Ishikawa (cell line): ENCODE data around the gene ZDHHC24.

Experiments used
- CEBPB ChIP-seq: IDR thresholded peaks from 2 replicates; pipeline ENCODE4 v1.6.1; 2012
- CREB1 ChIP-seq: IDR thresholded peaks from 2 replicates; pipeline ENCODE4 v1.6.1; 2012; ENCODE audit warnings: low read depth
- EGR1 ChIP-seq: IDR thresholded peaks from 2 replicates; pipeline ENCODE4 v1.6.1; 2012
- EP300 ChIP-seq: IDR thresholded peaks from 2 replicates; pipeline ENCODE4 v1.6.1; 2012; ENCODE audit warnings: borderline replicate concordance
- FOXM1 ChIP-seq: IDR thresholded peaks from 2 replicates; pipeline ENCODE4 v1.6.1; 2012; ENCODE audit warnings: low read depth, borderline replicate concordance
- NFIC ChIP-seq: IDR thresholded peaks from 2 replicates; pipeline ENCODE4 v1.6.1; 2012
- RAD21 ChIP-seq: IDR thresholded peaks from 2 replicates; pipeline ENCODE4 v1.6.1; 2012; ENCODE audit warnings: low read depth
- TAF1 ChIP-seq: IDR thresholded peaks from 2 replicates; pipeline ENCODE4 v1.6.1; 2012; ENCODE audit warnings: low read depth, mild to moderate bottlenecking
- TCF12 ChIP-seq: IDR thresholded peaks from 2 replicates; pipeline ENCODE4 v1.6.1; 2012; ENCODE audit warnings: low read depth
- TEAD4 ChIP-seq: IDR thresholded peaks from 2 replicates; pipeline ENCODE4 v1.6.1; 2012
- YY1 ChIP-seq: IDR thresholded peaks from 2 replicates; pipeline ENCODE4 v1.6.1; 2012; ENCODE audit warnings: low read depth
- ZBTB7A ChIP-seq: IDR thresholded peaks from 2 replicates; pipeline ENCODE4 v1.6.1; 2012; ENCODE audit warnings: low read depth
- TF ChIP-seq, protein P1 (sequence below): IDR thresholded peaks from 2 replicates; pipeline ENCODE4 v1.6.1; 2012
- TF ChIP-seq, protein P2 (sequence below): IDR thresholded peaks from 2 replicates; pipeline ENCODE4 v1.6.1; 2012
- TF ChIP-seq, protein P3 (sequence below): IDR thresholded peaks from 2 replicates; pipeline ENCODE4 v1.6.1; 2012; ENCODE audit warnings: low read depth, mild to moderate bottlenecking

ZDHHC24 gene

DNA sequence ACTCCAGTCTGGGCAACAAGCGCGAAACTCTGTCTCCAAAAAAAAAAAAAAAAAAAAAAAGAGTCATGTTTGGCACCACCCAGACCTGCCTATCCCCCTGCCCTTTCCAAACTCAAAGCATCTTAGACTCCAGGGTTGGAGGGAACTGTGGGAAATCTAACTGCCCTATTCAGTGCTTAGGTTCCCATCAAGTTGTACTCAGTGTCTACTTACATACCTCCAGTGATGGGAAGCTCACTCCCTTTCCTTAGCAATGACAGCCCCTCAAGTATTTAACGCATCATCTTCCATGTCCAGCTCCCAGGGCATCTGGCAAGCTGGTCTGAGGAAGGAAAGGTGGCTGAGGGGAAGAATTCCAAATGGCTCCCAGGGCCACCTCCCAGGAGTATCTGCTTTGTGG is 3.8 kb upstream of the ZDHHC24 start:
- TF ChIP-seq CREB1 = no peak
- TF ChIP-seq, protein P1, sequence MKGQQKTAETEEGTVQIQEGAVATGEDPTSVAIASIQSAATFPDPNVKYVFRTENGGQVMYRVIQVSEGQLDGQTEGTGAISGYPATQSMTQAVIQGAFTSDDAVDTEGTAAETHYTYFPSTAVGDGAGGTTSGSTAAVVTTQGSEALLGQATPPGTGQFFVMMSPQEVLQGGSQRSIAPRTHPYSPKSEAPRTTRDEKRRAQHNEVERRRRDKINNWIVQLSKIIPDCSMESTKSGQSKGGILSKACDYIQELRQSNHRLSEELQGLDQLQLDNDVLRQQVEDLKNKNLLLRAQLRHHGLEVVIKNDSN = no peak
- TF ChIP-seq CEBPB = no peak
- no peak for TF ChIP-seq RAD21
- TF ChIP-seq TAF1 = no peak
- no peak for TF ChIP-seq TCF12
- TF ChIP-seq ZBTB7A = no peak

DNA sequence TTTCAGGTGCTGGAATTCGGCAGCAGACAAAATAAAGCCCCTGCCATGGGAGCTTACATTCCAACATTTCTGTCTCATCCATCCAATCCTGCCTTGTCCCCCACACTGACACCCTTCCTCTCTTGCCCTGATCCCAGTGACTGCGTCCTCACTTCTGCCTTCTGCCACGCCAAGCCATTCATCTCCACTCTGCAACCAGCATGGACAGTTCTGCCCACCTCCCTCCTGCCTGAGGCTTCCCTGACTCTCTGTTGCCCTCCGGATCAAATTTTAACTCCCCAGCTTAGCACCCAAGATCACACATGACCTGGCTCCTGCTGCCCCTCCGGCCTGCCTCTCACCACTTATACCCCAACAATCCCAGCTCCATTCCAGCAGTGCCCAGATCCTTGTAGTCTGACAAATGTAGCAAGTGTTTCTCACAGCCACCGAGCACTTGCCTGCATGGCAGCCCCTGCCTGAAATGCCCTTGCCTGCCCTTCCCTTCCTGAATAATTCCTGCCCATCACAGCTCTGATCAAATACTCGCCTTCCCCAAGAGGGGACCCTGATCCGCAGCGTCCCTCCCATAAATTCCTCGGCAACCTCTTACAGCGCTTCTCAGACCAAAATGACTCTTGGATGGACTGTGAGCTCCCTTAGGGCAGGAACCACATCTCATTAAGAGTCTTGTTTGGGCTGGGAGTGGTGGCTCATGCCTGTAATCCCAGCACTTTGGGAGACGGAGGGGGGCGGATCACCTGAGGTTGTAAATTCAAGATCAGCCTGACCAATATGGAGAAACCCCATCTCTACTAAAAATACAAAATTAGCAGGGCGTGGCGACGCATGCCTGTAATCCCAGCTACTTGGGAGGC is 3.2 kb upstream of the ZDHHC24 start:
- TF ChIP-seq, protein P2, sequence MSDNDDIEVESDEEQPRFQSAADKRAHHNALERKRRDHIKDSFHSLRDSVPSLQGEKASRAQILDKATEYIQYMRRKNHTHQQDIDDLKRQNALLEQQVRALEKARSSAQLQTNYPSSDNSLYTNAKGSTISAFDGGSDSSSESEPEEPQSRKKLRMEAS = no peak
- no peak for TF ChIP-seq NFIC
- no peak for TF ChIP-seq ZBTB7A
- TF ChIP-seq, protein P3, sequence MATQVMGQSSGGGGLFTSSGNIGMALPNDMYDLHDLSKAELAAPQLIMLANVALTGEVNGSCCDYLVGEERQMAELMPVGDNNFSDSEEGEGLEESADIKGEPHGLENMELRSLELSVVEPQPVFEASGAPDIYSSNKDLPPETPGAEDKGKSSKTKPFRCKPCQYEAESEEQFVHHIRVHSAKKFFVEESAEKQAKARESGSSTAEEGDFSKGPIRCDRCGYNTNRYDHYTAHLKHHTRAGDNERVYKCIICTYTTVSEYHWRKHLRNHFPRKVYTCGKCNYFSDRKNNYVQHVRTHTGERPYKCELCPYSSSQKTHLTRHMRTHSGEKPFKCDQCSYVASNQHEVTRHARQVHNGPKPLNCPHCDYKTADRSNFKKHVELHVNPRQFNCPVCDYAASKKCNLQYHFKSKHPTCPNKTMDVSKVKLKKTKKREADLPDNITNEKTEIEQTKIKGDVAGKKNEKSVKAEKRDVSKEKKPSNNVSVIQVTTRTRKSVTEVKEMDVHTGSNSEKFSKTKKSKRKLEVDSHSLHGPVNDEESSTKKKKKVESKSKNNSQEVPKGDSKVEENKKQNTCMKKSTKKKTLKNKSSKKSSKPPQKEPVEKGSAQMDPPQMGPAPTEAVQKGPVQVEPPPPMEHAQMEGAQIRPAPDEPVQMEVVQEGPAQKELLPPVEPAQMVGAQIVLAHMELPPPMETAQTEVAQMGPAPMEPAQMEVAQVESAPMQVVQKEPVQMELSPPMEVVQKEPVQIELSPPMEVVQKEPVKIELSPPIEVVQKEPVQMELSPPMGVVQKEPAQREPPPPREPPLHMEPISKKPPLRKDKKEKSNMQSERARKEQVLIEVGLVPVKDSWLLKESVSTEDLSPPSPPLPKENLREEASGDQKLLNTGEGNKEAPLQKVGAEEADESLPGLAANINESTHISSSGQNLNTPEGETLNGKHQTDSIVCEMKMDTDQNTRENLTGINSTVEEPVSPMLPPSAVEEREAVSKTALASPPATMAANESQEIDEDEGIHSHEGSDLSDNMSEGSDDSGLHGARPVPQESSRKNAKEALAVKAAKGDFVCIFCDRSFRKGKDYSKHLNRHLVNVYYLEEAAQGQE = no peak; the same call in 1 of the 2 replicates
- TF ChIP-seq CEBPB = no peak

DNA sequence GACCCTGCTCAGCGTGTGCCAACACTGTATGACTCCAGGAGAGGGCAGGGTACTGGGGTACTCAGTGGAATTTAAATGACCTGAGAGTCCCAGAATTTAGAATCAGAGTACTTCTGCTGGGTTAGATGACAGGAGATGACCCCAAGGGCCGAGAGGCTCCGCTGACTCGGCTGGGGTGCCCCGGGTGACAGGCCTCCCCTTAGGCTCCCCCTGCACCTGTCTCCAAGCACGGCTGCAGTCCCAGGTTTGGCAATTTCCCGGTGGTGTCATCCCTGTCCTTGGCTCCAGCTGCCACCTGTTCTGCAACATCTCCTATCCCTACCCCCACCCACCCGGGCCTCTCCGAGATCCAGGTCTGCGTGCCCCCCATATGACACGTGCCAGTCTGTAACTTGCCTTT is 2.2 kb upstream of the ZDHHC24 start:
- no peak for TF ChIP-seq CEBPB
- TF ChIP-seq, protein P3 = no peak
- TF ChIP-seq TEAD4 = no peak
- TF ChIP-seq ZBTB7A = no peak
- TF ChIP-seq YY1 = no peak
- TF ChIP-seq, protein P1 = no peak
- no peak for TF ChIP-seq EP300
- TF ChIP-seq, protein P2 = no peak
- no peak for TF ChIP-seq RAD21
- no peak for TF ChIP-seq NFIC
- no peak for TF ChIP-seq TCF12
- TF ChIP-seq EGR1 = no peak
- no peak for TF ChIP-seq CREB1
- no peak for TF ChIP-seq FOXM1
- TF ChIP-seq TAF1 = no peak

DNA sequence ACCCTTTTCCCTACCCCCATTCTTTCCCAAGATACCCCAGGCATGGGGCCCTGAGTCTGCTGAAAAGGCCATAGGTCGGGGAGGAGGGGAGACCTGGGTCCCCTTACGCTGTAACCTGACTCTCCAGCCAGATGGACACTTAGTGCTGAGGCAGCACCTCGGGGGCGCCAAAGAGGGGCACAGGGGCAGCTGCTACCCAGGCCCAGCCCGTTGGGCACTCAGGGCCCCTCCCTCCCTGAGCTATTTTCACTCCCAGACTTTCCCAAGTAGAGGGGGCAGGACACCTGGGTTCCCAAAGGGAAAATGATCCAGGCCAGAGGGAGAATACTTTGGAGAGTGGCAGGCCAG is 1.8 kb upstream of the ZDHHC24 start:
- TF ChIP-seq, protein P1 = no peak
- no peak for TF ChIP-seq CREB1
- TF ChIP-seq NFIC = no peak
- TF ChIP-seq TAF1 = no peak
- no peak for TF ChIP-seq EP300
- TF ChIP-seq TCF12 = no peak
- TF ChIP-seq EGR1 = no peak
- TF ChIP-seq RAD21 = no peak
- no peak for TF ChIP-seq ZBTB7A
- TF ChIP-seq, protein P3 = no peak
- no peak for TF ChIP-seq CEBPB
- TF ChIP-seq TEAD4 = no peak
- no peak for TF ChIP-seq FOXM1
